ENCODE results near the gene FLNB. TPM values are rescaled to one million over a fixed set of nuclear protein-coding genes. Genes with fewer than 3 reads are reported as not detected.
A peak's percentile ranks its signal among the peaks of the same experiment; 100 is the strongest.

The FLNB gene
- total and polyA plus RNA-seq, 2 of the 13 experiments (the other 11 are each of a cell fraction or from before 2014, with no cell fraction given), result 106 to 130 TPM

DNA sequence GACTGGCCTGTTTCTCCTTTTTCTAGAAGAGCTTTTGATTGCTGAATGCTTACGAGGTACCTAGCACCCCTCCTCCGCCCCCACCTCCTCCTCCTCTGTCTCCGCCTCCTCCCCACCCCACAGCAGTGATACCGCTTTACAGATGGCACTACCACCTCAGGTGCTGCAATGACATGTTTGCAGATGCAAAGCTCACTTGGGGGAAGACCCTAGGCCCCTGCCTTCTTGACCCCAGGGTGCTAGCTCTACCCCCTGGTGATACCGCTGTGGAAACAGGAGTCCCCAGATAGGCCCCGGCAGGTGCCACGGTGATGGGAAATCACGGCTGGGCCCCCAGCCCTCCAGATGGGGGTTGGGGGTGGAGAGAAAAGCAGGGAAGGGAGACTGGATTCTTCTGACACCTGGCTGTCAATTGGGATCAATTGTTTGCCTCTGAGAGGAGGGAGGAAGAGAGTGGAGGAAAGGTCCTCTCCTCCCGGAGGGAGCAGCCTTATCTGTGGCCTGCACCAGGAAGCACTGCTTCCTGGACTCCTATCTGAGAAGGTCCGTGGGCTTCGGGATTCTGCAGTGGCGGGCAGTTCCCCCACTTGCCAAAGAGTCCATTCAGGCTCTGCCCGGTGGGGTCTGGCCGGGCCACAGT is 164.9 kb downstream of the FLNB start (continued):
- TF ChIP-seq, protein P1, sequence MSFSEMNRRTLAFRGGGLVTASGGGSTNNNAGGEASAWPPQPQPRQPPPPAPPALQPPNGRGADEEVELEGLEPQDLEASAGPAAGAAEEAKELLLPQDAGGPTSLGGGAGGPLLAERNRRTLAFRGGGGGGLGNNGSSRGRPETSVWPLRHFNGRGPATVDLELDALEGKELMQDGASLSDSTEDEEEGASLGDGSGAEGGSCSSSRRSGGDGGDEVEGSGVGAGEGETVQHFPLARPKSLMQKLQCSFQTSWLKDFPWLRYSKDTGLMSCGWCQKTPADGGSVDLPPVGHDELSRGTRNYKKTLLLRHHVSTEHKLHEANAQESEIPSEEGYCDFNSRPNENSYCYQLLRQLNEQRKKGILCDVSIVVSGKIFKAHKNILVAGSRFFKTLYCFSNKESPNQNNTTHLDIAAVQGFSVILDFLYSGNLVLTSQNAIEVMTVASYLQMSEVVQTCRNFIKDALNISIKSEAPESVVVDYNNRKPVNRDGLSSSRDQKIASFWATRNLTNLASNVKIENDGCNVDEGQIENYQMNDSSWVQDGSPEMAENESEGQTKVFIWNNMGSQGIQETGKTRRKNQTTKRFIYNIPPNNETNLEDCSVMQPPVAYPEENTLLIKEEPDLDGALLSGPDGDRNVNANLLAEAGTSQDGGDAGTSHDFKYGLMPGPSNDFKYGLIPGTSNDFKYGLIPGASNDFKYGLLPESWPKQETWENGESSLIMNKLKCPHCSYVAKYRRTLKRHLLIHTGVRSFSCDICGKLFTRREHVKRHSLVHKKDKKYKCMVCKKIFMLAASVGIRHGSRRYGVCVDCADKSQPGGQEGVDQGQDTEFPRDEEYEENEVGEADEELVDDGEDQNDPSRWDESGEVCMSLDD (CRISPR knock-in tag; IDR thresholded peaks at IDR 0.05; ENCODE audit: borderline replicate concordance), result no peak
- no peak for TF ChIP-seq PHF21A (CRISPR knock-in tag; IDR thresholded peaks at IDR 0.05)
- TF ChIP-seq SUZ12 (IDR thresholded peaks at IDR 0.05; ENCODE audit: low read depth, low read length), result no peak
- no peak for TF ChIP-seq ZNF33A (CRISPR knock-in tag; IDR thresholded peaks at IDR 0.05; ENCODE audit: borderline replicate concordance)
- no peak for TF ChIP-seq CCAR2 (optimal IDR thresholded peaks at IDR 0.05; ENCODE audit: low read depth, low read length)
- no peak for TF ChIP-seq ZNF7 (CRISPR knock-in tag; IDR thresholded peaks at IDR 0.05)
- TF ChIP-seq, protein P2, sequence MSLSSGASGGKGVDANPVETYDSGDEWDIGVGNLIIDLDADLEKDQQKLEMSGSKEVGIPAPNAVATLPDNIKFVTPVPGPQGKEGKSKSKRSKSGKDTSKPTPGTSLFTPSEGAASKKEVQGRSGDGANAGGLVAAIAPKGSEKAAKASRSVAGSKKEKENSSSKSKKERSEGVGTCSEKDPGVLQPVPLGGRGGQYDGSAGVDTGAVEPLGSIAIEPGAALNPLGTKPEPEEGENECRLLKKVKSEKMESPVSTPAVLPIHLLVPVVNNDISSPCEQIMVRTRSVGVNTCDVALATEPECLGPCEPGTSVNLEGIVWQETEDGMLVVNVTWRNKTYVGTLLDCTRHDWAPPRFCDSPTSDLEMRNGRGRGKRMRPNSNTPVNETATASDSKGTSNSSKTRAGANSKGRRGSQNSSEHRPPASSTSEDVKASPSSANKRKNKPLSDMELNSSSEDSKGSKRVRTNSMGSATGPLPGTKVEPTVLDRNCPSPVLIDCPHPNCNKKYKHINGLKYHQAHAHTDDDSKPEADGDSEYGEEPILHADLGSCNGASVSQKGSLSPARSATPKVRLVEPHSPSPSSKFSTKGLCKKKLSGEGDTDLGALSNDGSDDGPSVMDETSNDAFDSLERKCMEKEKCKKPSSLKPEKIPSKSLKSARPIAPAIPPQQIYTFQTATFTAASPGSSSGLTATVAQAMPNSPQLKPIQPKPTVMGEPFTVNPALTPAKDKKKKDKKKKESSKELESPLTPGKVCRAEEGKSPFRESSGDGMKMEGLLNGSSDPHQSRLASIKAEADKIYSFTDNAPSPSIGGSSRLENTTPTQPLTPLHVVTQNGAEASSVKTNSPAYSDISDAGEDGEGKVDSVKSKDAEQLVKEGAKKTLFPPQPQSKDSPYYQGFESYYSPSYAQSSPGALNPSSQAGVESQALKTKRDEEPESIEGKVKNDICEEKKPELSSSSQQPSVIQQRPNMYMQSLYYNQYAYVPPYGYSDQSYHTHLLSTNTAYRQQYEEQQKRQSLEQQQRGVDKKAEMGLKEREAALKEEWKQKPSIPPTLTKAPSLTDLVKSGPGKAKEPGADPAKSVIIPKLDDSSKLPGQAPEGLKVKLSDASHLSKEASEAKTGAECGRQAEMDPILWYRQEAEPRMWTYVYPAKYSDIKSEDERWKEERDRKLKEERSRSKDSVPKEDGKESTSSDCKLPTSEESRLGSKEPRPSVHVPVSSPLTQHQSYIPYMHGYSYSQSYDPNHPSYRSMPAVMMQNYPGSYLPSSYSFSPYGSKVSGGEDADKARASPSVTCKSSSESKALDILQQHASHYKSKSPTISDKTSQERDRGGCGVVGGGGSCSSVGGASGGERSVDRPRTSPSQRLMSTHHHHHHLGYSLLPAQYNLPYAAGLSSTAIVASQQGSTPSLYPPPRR (CRISPR knock-in tag; IDR thresholded peaks at IDR 0.05; ENCODE audit: borderline replicate concordance), result no peak
- TF ChIP-seq, protein P3, sequence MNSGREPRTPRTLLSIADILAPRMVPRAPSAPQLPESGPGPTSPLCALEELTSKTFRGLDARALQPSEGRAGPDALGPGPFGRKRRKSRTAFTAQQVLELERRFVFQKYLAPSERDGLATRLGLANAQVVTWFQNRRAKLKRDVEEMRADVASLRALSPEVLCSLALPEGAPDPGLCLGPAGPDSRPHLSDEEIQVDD (CRISPR knock-in tag; IDR thresholded peaks at IDR 0.05; ENCODE audit: borderline replicate concordance), result no peak
- TF ChIP-seq, protein P4, sequence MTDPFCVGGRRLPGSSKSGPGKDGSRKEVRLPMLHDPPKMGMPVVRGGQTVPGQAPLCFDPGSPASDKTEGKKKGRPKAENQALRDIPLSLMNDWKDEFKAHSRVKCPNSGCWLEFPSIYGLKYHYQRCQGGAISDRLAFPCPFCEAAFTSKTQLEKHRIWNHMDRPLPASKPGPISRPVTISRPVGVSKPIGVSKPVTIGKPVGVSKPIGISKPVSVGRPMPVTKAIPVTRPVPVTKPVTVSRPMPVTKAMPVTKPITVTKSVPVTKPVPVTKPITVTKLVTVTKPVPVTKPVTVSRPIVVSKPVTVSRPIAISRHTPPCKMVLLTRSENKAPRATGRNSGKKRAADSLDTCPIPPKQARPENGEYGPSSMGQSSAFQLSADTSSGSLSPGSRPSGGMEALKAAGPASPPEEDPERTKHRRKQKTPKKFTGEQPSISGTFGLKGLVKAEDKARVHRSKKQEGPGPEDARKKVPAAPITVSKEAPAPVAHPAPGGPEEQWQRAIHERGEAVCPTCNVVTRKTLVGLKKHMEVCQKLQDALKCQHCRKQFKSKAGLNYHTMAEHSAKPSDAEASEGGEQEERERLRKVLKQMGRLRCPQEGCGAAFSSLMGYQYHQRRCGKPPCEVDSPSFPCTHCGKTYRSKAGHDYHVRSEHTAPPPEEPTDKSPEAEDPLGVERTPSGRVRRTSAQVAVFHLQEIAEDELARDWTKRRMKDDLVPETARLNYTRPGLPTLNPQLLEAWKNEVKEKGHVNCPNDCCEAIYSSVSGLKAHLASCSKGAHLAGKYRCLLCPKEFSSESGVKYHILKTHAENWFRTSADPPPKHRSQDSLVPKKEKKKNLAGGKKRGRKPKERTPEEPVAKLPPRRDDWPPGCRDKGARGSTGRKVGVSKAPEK (CRISPR knock-in tag; IDR thresholded peaks at IDR 0.05; ENCODE audit: borderline replicate concordance), result peak; percentile 48; the same call in 1 of the 2 replicates
- TF ChIP-seq, protein P5, sequence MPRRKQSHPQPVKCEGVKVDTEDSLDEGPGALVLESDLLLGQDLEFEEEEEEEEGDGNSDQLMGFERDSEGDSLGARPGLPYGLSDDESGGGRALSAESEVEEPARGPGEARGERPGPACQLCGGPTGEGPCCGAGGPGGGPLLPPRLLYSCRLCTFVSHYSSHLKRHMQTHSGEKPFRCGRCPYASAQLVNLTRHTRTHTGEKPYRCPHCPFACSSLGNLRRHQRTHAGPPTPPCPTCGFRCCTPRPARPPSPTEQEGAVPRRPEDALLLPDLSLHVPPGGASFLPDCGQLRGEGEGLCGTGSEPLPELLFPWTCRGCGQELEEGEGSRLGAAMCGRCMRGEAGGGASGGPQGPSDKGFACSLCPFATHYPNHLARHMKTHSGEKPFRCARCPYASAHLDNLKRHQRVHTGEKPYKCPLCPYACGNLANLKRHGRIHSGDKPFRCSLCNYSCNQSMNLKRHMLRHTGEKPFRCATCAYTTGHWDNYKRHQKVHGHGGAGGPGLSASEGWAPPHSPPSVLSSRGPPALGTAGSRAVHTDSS (CRISPR knock-in tag; conservative IDR thresholded peaks at IDR 0.05), result no peak
- TF ChIP-seq RARA (CRISPR knock-in tag; IDR thresholded peaks at IDR 0.05), result peak; percentile 56; the same call in 1 of the 2 replicates
- TF ChIP-seq SRY (CRISPR knock-in tag; IDR thresholded peaks at IDR 0.05), result 0 out of 2 replicates have a peak, but pooled peaks have one; percentile 35
- peak; percentile 64 for TF ChIP-seq ELF3 (CRISPR knock-in tag; IDR thresholded peaks at IDR 0.05)
- no peak for TF ChIP-seq ZNF607 (CRISPR knock-in tag; IDR thresholded peaks at IDR 0.05; ENCODE audit: borderline replicate concordance)
- TF ChIP-seq PCBP1 (IDR thresholded peaks at IDR 0.05; ENCODE audit: borderline replicate concordance, low read depth, low read length), result no peak
- no peak for TF ChIP-seq XRCC5 (optimal IDR thresholded peaks at IDR 0.05; ENCODE audit: low read length)
